ENCODE results near the gene LY6G6D.

The LY6G6D gene

GRCh38 chr6:31715022-31715958 lies at the start of gene LY6G6D:
Gene LY6G6D (plus strand): TSS chr6:31715348. CDS start chr6:31715356, 8 bp downstream.
- in situ Hi-C loops (cut with HindIII; ENCODE audit: low sequenced_read_pairs) = no loop called here
- DNase-seq (ENCODE audit: low read depth) = no peak
- no peak for TF ChIP-seq CTCF (IDR thresholded peaks at IDR 0.05; ENCODE audit: low read depth, low read length, missing control alignments)

GRCh38 chr6:31665501-31666336 lies 49.4 kb upstream of the LY6G6D start, which contains the start of gene CSNK2B:
Gene CSNK2B (plus strand): TSS chr6:31666080. CDS start chr6:31666832, 752 bp downstream.
- in situ Hi-C loops (cut with HindIII; ENCODE audit: low sequenced_read_pairs) = no loop called here
- no peak for TF ChIP-seq CTCF (IDR thresholded peaks at IDR 0.05; ENCODE audit: low read depth, low read length, missing control alignments)
- H3K4me3 ChIP-seq (ENCODE audit: low read depth, low read length) = peak within 1 kb of the TSS; percentile 95
- peak; percentile 91 for DNase-seq (ENCODE audit: low read depth)

More at GRCh38 chr6:31715022-31715958, at the start of gene LY6G6D:
- no peak within 1 kb of the TSS for H3K4me3 ChIP-seq (ENCODE audit: low read depth, low read length)

- in situ Hi-C loops (cut with HindIII; ENCODE audit: low sequenced_read_pairs) = no loop called here
- H3K4me3 ChIP-seq (ENCODE audit: low read depth, low read length) = peak overlapping the region; percentile 95
- DNase-seq (ENCODE audit: low read depth) = no peak
Measured at GRCh38 chr6:31666337-31666965, 48.7 kb upstream of the LY6G6D start.

GRCh38 chr6:31669676-31670075 lies 45.5 kb upstream of the LY6G6D start, which contains the start of gene LY6G5B:
Gene LY6G5B (plus strand): TSS chr6:31669976. CDS start chr6:31670951, 975 bp downstream.
- TF ChIP-seq CTCF (IDR thresholded peaks at IDR 0.05; ENCODE audit: low read depth, low read length, missing control alignments) = no peak
- DNase-seq (ENCODE audit: low read depth) = no peak
- in situ Hi-C loops (cut with HindIII; ENCODE audit: low sequenced_read_pairs) = no loop called here
- no peak within 1 kb of the TSS for H3K4me3 ChIP-seq (ENCODE audit: low read depth, low read length)

More at GRCh38 chr6:31666337-31666965, 48.7 kb upstream of the LY6G6D start:
- no peak for TF ChIP-seq CTCF (IDR thresholded peaks at IDR 0.05; ENCODE audit: low read depth, low read length, missing control alignments)

GRCh38 chr6:31676322-31676903 lies 38.7 kb upstream of the LY6G6D start:
- no peak for TF ChIP-seq CTCF (IDR thresholded peaks at IDR 0.05; ENCODE audit: low read depth, low read length, missing control alignments)
- no peak overlapping the region for H3K4me3 ChIP-seq (ENCODE audit: low read depth, low read length)
- no peak for DNase-seq (ENCODE audit: low read depth)
- in situ Hi-C loops (cut with HindIII; ENCODE audit: low sequenced_read_pairs) = no loop called here
